NT2/D1 (cell line): Measurements from ENCODE around the gene HEG1.

ENCODE experiments used
- DNase-seq: peaks from one replicate; pipeline ENCODE4 v3.0.0-alpha.2; 2011; ENCODE audit warnings: low read depth, low spot score
- H3K27me3 ChIP-seq: 2 replicates; pipeline ENCODE4 v1.6.0; 2011; ENCODE audit warnings: mild to moderate bottlenecking; ENCODE audit not compliant: insufficient read length, insufficient read depth
- H3K36me3 ChIP-seq: 2 replicates; pipeline ENCODE4 v1.6.1; 2011; ENCODE audit warnings: mild to moderate bottlenecking, low read length, mixed read lengths; ENCODE audit not compliant: insufficient read depth, insufficient read length
- H3K4me1 ChIP-seq: 2 replicates; pipeline ENCODE4 v1.5.1; 2011; ENCODE audit not compliant: insufficient read depth, insufficient read length
- H3K4me3 ChIP-seq: 2 replicates; pipeline ENCODE4 v1.5.1; 2011; ENCODE audit warnings: low read depth; ENCODE audit not compliant: insufficient read length
- H3K9ac ChIP-seq: 2 replicates; pipeline ENCODE4 v1.6.0; 2011; ENCODE audit warnings: low read depth; ENCODE audit not compliant: insufficient read length
- H3K9me3 ChIP-seq: 2 replicates; pipeline ENCODE4 v1.5.1; 2011; ENCODE audit warnings: mild to moderate bottlenecking, low read length; ENCODE audit not compliant: insufficient read depth
- SUZ12 ChIP-seq: IDR thresholded peaks from 2 replicates; pipeline ENCODE4 v1.6.1; 2011; ENCODE audit not compliant: insufficient read length, insufficient read depth; ENCODE audit errors: extremely low read depth
- YY1 ChIP-seq: IDR thresholded peaks from 2 replicates; pipeline ENCODE4 v1.6.1; 2011; ENCODE audit not compliant: insufficient read length, insufficient read depth
- ZNF274 ChIP-seq: IDR thresholded peaks from 2 replicates; pipeline ENCODE4 v1.6.1; 2011; ENCODE audit warnings: mild to moderate bottlenecking, low read depth, low read length

The HEG1 gene

DNA sequence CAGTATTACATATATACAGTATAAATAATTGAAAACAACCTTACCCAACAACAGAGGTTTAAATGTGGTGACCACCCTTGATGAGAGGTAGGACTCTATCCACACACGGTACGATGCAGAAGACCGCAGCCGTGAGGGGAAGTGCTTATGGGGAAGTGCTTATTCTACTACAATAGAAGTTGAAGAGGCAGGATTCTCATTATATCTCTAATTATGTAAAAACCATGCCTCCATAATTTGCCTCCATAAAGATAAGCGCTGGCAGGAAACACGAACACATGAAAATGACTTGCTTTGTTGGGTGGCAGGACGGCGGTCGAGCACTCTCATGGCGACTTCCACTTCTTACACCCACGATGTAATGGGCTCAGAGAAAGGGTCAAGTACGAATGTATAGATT is 114.0 kb downstream of the HEG1 start:
- H3K9ac ChIP-seq: no peak overlapping the region
- H3K4me1 ChIP-seq: no peaks in the 10 kb centered on the region
- no peak for DNase-seq
- H3K9me3 ChIP-seq: no peaks in the 10 kb centered on the region
- no peak overlapping the region for H3K4me3 ChIP-seq
- H3K27me3 ChIP-seq: no peaks in the 10 kb centered on the region
- H3K36me3 ChIP-seq: no peaks in the 10 kb centered on the region
- TF ChIP-seq YY1 (no peak), ZNF274 (no peak), SUZ12 (no peak)

GRCh38 chr3:124939661-124940060 is 116.1 kb downstream of the HEG1 start:
- Histone ChIP-seq H3K9me3 (no peaks in the 10 kb centered on the region), H3K27me3 (no peaks in the 10 kb centered on the region), H3K4me3 (no peak overlapping the region), H3K36me3 (no peaks in the 10 kb centered on the region), H3K9ac (no peak overlapping the region), H3K4me1 (no peaks in the 10 kb centered on the region)
- no peak for DNase-seq
- no peak for TF ChIP-seq YY1
- TF ChIP-seq ZNF274: no peak
- TF ChIP-seq SUZ12: no peak

- Histone ChIP-seq H3K4me1 (no peaks in the 10 kb centered on the region), H3K4me3 (no peak overlapping the region), H3K27me3 (no peaks in the 10 kb centered on the region), H3K9me3 (no peaks in the 10 kb centered on the region), H3K36me3 (no peaks in the 10 kb centered on the region), H3K9ac (no peak overlapping the region)
- no peak for TF ChIP-seq ZNF274
- no peak for TF ChIP-seq SUZ12
- TF ChIP-seq YY1: no peak
- no peak for DNase-seq
Measured at GRCh38 chr3:124938896-124939295, 116.9 kb downstream of the HEG1 start.

DNA sequence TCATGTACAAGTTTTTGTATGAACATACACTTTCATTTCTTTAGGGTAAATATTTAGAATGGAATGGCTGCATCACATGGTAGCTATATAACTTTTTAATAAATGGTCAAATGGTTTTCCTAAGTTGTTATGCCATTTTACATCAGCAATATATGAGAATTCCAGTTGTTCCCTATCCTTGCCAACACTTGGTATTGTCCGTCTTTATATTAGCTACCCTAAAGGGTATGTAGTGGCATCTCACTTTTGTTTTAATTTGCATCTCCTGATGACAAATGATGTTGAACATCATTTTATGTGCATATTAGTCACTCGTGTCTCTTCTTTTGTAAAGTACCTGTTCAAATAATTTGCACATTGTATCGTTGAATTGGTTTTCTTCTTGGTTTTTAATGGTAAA is 118.7 kb downstream of the HEG1 start:
- Histone ChIP-seq H3K9me3 (no peaks in the 10 kb centered on the region), H3K36me3 (no peaks in the 10 kb centered on the region), H3K4me1 (no peaks in the 10 kb centered on the region), H3K9ac (no peak overlapping the region), H3K27me3 (no peaks in the 10 kb centered on the region), H3K4me3 (no peak overlapping the region)
- DNase-seq: no peak
- no peak for TF ChIP-seq YY1

DNA sequence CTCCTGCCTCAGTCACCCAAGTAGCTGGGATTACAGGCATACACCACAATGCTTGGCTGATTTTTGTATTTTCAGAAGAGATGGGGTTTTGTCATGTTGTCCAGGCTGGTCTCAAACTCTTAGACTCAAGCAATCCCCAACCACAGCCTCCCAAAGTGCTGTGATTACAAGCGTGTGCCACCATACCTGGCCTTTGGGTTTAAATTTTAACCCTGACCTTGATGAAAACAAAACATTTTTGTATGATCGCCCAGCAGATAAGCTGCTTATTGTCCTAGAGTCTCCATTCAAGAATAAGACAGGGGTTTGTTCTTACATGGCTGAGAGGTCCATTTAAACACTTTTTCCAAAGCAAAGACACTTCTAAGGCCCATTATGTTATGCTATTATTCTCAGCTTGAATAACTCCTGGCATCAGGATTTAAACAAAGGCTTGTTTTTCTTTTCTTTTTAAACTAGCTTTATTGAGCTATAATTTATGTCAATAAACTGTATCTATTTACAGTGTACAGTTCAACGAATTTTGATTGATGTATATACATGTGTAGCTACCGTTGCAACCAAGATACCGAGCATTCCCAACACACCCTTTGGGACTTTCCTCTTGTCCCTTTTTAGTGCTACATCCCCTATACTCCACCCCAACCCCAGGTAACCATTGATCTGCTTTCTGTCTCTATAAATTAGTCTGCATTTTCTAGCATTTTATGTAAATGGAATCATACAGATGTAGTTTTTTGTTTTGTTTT is 119.8 kb downstream of the HEG1 start:
- TF ChIP-seq SUZ12: no peak
- TF ChIP-seq ZNF274: no peak
- no peak for TF ChIP-seq YY1
- no peaks in the 10 kb centered on the region for H3K36me3 ChIP-seq
- DNase-seq: no peak
- H3K9me3 ChIP-seq: no peaks in the 10 kb centered on the region
- H3K9ac ChIP-seq: no peak overlapping the region
- no peak overlapping the region for H3K4me3 ChIP-seq
- H3K4me1 ChIP-seq: no peaks in the 10 kb centered on the region
- H3K27me3 ChIP-seq: no peaks in the 10 kb centered on the region

DNA sequence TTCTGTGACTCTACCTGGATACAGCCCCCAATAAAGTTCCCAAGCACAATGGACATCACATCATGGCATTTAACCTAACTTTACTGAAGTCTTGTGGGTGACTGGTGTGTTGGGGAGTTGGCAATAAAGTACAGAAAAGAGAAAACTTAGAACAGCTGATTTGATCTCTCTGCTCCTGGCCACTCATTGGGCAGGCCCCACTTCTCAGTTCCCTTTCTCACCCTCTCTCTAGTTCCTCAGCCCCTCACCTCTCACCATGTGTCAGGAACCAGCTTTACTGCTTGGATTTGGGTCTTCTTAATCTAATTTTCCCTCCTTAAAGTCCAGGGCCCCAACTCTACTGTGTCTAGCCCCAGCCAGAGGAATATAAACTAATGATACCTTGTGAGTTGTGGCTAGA is 120.5 kb downstream of the HEG1 start:
- TF ChIP-seq YY1 (no peak), ZNF274 (no peak), SUZ12 (no peak)
- Histone ChIP-seq H3K4me3 (no peak overlapping the region), H3K9me3 (no peaks in the 10 kb centered on the region), H3K4me1 (no peaks in the 10 kb centered on the region), H3K36me3 (no peaks in the 10 kb centered on the region), H3K9ac (no peak overlapping the region), H3K27me3 (no peaks in the 10 kb centered on the region)
- no peak for DNase-seq

- DNase-seq: no peak
- H3K9me3 ChIP-seq: no peaks in the 10 kb centered on the region
- H3K9ac ChIP-seq: no peak within 1 kb of the TSS
- H3K36me3 ChIP-seq: no peaks in the 10 kb centered on the region
- TF ChIP-seq ZNF274 (no peak), YY1 (no peak), SUZ12 (no peak)
- no peak within 1 kb of the TSS for H3K4me3 ChIP-seq
- H3K4me1 ChIP-seq: no peaks in the 10 kb centered on the region
- H3K27me3 ChIP-seq: no peaks in the 10 kb centered on the region
Measured at GRCh38 chr3:124934577-124934976, 121.2 kb downstream of the HEG1 start, which contains the start of gene MUC13. TSS of gene MUC13 (minus strand) at chr3:124934751. CDS start at chr3:124934712, 39 bp downstream.
